ENCODE data around the gene BAHCC1.

DNA sequence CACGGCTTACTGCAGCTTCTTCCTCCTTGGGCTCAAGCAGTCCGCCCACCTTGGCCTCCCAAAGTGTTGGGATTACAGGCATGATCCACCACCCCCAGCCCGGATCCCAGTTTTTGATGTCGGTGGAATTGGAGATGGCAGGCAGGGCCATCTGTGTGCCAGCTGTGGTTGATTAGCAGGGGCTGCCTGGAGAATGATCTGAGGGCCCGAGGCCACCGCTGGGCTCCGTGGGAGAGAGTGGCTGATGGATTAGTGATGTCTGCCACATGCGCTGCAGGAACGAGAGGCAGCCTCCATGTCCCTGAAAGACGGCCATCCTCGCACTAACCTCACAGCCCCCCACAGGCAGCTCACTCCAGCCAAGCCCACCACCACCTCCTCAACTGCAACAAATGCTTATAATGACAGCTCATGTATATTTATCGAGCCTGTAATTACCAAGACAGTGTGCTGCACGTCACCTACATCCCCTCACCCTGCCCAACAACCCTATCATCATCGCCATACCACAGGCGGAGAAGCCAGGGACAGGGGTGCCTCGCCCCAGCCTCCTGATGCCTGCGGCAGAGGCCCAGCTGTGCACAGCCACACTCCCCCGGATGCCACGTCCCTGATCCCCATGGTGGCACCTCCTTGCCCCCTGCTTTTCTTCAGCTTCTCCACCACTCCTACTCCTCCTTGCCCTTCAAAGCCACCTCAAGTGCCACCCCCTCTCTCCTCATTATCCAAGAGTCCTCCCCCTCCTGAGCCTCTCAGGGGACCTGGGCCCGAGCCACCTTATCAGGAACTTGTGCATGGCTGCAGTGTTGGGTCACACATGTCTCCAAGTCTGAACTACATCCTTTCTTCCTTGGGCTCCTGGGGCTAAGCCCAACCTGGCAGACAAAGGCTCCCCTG, 84.2 kb downstream of the BAHCC1 start:
- TF ChIP-seq, protein P1, sequence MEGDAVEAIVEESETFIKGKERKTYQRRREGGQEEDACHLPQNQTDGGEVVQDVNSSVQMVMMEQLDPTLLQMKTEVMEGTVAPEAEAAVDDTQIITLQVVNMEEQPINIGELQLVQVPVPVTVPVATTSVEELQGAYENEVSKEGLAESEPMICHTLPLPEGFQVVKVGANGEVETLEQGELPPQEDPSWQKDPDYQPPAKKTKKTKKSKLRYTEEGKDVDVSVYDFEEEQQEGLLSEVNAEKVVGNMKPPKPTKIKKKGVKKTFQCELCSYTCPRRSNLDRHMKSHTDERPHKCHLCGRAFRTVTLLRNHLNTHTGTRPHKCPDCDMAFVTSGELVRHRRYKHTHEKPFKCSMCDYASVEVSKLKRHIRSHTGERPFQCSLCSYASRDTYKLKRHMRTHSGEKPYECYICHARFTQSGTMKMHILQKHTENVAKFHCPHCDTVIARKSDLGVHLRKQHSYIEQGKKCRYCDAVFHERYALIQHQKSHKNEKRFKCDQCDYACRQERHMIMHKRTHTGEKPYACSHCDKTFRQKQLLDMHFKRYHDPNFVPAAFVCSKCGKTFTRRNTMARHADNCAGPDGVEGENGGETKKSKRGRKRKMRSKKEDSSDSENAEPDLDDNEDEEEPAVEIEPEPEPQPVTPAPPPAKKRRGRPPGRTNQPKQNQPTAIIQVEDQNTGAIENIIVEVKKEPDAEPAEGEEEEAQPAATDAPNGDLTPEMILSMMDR (IDR thresholded peaks at IDR 0.05): no peak
- TF ChIP-seq EP300 (IDR thresholded peaks at IDR 0.05) (no peak), POLR2A (IDR thresholded peaks at IDR 0.05) (no peak)
